Brain pericyte (primary cell): ENCODE measurements around the gene SKAP1.
"Not testable (repeated sequence)": the region's sequence is repeated elsewhere in the genome, so short reads cannot be mapped to it uniquely, and the experiment has no call there.

Source experiments
- DNase-seq: peaks from one replicate; pipeline ENCODE4 v3.0.0-alpha.2; 2012; ENCODE audit warnings: low read depth, low spot score

Gene SKAP1

DNA sequence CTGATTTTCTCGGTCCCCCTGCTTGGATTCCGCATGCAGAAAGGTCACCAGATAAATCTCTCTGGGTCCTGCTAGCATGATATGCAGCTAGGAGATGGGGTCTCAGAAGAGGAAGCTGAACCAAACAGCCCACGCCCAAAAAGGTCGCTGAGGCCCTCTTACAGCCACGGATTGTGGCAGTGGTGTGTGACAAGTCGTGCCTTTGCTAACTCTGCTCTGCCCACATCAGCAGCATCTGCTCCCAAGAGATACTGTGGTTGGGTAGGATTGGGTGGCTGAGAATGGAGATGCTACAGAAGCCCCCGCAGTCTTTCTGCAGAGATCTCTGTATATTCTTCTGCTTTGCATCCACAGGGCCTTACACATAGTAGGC lies 15.2 kb upstream of the SKAP1 start:
- DNase-seq, result no peak

DNA sequence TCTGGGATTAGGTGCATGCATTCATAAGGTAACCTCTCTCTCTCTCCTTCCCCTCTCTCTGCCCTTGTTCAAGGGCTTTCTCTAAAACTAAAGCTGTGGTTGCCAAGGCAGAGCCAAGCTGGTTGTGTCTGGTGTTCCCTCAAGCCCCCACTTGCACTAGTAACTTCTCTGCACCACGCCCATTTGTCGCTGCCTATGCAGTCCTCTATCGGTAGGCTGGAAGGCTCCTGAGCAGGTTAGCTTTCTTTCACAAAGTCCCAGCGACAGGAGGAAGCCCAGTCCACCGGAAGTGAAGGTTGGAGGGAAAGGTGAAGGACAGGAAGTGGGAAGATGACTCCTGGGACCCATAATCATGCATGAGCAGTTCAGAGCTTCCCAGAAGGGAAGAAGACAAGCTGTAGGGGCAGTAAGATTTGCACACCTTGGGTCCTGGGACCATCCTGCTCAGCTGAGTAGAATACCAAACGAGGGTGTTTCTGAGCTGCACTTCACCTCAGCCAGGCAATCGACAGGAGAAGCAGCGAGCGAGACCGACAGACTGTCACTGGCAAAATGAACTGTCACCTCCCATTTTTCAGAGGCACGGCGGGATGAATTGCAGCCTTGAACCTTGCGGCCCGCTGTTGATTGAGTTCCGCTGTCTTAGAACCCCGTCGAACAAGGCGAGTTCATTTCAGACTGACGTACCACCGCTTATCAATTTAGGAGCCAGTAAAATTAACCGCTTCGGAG lies 14.7 kb upstream of the SKAP1 start:
- no peak for DNase-seq

DNA sequence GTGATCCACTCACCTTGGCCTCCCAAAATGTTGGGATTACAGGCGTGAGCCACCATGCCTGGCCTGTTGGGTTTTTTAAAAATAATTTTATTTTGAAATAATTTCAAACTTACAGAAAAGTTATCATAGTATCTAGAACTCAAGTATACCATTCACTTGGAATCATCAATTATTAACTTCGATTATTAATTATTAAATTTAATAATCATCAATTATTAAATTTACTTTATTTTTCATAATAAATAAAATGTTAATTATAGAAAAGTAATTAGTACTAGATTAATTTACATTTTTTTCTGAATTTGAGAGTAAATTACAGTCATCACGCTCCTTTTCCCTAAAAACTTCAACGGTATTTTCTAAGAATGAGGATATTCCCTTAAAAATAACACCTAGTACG lies 13.7 kb upstream of the SKAP1 start:
- DNase-seq, result no peak

DNA sequence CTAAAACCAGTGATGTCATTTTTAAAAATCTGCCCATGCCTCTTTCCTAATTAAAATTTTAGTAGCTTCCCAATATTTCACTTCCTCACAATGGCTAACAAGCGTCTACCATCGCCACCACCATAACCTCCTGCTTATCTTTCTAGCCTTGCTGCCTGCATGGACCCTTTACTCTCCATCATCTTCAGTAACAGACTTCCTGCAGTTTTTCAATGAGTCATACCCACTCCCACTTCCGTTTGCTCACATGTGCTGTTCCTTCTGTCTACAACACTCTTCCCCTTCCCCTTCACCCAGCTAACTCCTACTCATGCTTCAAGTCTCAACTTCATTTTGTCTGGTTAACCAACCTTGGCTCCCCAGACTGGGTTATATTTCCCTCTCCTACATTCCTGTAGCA lies 12.8 kb upstream of the SKAP1 start:
- DNase-seq, result no peak

DNA sequence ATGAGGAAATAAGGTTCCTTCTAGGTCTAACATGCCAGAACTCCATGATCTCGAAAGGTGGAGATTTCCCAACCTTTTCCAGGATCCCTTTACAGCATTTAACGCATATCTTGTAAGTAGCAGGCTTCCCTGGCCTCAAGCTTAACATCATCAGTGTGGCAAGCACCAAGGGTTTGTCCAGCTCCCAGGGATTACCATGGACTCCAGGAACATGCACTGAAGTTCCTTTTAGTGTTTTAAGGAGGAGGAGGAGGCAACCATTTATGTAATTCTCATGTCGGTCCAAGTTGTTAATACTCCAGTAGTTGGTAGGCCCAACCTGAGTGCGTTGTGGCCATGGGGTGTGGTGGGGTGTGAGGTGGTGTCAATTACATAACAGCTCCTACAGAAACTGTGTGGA lies 11.8 kb upstream of the SKAP1 start:
- no peak for DNase-seq

DNA sequence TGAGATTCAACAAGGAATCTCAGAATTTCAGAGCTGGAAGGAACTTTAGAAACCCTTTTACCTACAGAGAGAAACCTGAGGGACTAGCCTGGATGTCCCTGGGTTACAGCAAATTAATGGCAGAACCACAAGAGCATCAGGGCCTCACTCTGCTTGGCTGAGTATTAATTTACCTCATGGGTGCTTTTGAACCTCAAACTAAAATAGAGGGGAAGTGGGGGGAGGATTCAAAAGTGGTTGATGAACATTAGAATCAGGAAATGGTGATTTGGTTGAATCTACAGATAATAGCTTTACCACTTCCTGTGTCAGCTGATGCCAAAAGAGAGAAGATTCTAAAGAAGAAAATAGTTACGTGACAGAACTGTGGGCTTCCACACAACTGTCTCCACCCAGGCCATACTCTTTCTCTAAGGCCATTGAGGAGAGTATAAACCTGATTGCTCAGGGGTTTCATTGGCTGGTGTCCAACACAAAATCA lies 11.3 kb upstream of the SKAP1 start:
- no peak for DNase-seq

DNA sequence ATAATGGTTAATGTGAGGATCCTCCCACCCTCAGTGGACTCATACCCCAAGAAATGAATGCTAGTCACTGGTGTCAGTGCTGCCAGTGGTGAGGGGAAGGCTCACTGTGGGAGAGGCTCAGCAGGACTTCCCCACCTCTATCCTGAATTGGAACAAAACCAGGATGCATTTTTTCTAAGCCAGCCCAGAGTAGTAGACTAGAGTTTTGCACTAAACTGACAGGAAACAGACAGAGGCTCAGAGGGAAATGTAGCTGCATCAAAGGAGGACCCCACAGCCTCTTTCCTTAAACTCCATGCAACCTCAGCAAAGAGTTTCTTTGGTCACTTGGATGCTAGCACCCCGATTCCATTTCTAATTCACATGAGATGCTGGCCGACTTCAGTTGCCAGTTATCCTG lies 10.7 kb upstream of the SKAP1 start:
- DNase-seq, result no peak

DNA sequence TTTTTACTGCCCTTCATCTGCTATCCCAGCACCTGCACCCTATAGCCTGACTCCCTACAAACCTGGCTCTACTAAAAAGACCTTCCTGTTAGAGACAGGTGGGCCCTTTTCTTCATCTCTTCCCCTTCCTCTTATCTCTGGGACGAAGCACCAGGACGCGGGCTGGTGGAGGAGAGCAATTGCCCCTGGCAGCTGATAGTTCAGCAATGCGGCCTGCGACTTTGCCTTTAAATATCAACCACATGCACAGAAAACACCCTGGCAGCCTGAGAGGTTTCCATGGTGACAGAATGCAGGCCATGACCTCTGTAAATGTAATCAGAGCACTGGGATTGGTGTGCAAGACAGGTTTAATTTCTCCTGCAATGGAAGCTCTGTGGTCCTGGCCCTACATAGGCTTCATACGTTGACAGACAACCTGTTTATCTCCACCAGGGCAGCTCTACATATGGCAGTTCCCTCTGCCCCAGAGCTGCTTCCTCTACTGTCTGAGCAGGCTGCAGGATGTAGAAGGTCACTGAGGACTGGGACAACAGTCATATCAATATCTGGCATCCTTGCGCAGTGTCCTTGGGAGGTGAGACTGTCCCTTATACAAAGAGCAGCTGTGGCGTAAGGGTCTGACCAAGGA lies 10.0 kb upstream of the SKAP1 start:
- no peak for DNase-seq

DNA sequence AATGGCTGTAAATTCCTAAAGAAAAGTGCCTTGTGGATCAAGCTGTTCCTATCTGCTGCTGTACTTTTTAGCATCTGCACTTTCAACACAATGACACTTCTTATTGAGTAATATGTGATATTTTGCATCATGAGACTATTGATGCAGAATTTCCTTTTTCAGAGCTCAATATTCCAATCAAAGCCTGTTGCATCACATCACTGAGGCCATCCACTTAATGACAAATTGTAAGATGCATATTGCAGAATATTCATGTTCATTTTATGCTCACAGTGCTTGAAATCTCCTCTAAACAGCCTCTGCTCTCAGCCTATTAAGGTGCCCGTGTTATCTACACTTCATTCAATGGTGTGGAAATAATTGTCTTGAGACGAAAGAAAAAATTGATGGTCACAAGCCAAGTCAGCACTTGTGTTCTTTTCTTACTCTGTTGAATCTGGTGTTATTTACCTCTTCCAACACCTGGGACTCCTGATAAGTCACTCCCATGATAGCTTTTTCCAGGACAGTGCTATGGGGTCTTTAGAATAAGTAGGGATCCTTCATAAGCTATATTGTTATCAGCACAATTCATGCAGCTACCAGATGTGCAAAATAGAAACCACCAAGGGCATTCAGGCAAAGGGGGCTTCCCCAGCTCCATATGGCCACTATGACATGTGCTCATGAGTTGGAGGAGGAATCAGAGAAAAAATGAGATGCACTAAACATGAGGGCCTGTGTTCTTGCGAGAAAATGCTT lies 9.3 kb upstream of the SKAP1 start:
- no peak for DNase-seq

DNA sequence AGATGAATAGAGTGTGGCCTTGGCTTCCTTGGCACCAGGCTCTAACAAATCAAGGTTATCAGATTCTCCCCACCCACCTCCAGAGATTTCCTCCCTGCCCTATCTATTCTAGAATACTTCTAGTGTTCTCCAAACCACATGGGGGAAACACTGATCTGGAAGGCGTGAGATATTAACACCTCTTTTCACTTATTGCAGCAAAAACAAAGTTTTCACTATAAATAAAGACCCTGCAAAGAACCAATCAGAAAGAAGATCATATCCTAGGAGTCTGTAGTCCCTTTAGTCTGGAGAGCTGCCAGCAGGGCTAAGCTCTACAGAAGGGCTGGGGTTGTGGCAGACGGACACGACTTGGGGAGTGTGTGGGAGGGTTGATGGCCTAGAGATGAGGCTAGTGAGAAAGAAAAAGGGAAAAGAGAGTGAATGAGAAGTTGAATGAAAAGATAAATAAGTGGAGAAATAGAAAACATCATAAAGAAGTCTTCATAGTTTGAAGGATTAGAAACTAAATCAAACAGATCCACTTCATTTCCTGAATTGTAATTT lies 8.6 kb upstream of the SKAP1 start:
- DNase-seq, result no peak

DNA sequence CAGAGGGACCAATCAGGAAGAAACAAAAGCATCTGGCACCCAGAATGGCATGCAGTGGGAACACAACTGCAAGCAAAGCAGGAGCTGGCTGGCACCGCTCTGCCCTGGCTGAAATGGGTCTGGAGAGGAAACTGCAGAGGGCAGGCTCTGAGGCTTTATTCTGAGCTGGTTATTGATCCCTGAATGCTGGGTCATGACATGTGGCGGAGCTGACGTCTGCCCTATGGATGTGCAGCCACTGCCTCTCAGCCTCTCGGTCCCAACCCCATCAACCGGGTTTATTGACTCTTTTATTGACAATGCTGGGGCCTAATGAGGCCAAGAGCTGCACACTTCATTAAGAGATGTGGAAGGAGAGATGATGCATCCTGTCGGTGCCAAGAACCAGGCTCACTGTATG lies 3.9 kb upstream of the SKAP1 start:
- DNase-seq, result no peak

DNA sequence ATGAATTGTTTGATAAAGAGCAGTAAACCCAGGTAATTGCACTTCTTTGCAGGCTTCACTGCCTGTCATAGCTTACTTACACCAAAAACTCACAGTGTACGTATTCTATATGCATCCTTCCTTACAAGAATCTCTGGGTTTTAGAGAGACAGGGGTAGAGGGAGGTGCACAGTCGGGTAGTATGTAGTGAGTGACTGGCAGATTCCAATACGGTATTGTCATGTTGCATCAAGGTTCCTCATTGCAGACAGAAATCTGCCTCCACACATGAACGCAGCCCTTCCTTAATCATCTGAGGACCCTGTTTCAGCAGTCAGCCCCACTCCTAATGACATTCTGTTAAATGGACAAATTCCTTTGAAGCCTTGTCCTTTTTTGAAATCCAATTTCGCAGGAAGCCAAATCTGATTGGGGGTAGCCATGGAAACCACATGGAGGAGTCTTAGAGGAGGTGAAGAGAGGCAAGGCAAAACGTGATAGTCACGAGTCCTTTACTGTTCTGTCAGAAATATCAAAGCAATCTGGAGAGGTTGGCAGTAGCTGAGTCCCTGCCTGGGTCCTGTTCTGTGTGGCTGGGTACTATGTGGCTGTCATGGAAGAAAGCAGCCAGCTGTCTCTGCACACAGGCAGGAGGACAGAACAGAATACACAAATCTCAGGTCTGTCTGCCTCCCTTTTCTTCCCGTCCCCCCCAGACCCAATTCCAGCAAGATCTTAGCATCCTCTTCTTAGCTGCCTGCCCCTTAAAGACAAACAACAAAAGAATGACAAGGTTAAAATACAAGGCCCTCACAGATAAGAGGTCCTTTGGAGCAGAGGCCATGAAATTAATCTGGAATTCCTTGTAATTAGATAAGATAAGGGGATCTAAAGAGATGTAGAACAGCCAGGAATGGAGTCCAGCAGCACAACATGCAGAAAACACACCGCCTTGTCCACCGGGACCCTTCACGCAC lies 3.1 kb upstream of the SKAP1 start:
- no peak for DNase-seq

DNA sequence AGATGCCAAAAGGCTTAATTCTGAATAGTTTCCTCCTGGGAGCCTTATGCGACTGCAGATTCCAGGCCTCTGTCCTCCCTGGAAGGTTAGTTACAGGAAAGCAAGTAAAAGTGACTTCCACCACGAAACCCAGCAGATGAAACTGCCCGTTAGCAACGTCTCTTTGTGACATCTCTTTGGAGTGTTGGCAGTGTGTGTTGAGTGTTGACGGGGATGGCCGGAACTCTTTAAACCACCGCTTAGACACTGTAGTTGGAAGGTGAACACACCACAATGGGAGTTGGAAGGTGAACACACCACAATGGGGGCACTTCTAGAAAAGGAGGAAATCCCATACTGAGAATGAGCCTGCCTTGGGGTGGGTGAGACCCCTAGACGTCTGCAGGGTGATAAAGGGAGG lies 858 bp downstream of the SKAP1 start:
- no peak for DNase-seq

DNA sequence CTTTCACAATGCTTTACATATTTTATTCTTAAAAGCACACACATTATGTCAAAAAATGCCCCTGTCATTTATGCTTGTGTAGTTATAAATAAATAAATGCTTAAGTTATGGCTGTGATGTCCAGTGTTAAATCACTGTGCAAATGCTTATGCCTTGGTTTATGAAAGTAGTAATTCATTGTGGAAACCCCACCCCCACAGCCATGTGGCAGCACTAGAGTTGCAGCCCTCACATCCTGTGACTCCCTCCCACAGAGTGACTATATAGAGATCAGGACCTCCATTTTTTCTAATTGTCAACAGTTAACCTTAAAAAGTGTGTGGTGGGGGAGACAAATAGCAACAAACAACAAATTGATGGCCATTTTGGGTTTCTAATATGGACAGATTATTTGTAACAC lies 2.4 kb downstream of the SKAP1 start:
- no peak for DNase-seq

DNA sequence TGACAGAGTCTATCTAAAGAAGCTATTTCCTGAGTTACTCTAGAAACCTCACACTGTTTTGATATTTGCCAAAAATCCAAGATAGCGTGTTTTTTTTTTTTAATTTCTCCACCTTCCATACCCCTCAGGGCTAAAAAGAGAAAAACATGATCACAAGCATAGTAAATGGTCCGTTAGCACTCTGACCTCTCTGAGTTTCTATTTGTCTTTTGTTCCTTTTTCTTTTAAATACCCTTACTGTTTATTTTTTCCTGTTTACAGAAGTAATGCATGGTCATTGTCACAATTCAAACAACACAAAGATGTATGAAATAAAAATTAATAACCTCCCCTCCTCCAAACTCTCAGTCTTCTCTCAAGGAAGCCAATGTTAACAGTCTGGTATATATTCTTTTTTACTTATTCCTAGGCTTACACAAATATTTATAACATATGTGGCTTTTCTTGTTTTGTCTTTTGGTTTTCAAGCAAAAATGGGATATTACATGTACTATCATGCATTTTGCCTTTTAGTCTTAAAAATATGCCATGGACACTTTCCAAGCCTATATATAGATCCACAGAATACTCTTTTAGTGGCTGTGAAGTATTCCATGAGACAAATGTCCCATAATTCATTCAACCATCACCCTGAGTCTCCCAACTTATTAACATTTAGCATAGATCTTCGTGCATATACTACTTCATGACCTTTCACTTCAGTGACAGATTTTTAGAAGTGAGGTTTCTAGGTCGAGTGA lies 3.1 kb downstream of the SKAP1 start:
- no peak for DNase-seq

DNA sequence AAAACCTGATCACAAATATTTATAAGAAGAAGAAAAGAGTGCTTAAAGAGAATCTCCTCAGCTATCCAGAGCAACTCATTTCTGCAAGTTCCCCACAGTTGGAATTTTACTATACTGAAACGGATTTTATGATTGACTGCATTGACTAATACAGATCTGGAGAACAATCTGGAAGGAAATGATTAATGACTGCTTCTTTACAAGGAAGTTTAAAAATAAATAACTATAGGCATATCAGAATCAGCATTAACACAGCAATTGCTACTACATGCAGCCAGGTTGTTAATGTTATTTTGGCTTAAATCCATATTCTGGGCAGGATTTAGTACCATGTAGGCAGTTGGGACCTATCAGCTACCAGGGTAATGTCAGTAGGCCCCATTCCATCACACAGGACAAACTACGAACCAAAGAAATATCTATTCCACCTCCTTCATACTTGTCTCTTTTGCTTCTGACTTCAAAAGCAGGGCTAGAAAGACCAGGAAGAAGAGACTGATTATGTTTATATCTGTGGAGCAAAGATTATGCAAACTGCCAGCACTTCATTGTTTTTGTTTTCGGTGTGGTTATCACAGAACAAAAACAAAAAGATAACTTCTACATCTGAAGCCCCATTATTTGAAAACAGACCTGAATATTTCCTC lies 3.9 kb downstream of the SKAP1 start:
- DNase-seq, result no peak

DNA sequence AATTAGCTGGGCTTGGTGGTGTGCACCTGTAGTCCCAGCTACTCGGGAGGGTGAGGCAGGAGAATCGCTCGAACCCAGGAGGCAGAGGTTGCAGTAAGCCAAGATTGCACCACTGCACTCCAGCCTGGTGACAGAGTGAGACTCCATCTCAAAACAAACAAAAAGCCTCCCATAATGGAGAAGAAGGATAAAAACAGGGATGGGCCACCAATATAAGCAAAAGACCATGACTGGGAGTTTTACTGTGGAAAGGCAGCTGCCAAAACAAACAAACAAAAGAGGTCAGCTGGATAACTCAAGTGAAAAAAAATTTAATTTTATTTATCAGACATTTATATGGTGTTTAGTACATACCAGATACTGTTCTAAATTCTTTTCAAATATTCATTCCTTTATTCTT lies 8.0 kb downstream of the SKAP1 start:
- DNase-seq, result not testable (repeated sequence)

DNA sequence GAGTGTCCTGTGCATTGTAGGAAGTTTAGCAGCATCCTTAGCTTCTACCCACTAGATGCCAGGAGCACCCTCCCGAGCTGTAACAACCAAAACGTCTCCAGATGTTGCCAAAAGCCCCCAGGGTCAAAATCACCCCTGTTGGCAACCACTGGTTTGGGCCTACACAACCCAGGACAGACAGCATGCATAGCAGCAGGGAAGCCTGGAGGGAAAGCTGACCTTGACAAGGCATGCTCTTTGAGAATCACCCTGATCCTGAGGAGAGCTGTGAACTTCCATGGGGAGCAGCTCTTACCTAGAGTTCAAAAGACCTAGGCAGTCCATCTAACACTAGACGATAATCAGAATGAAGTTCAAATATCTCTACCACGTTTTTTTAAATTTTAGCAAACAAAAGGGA lies 9.2 kb downstream of the SKAP1 start:
- DNase-seq, result no peak

DNA sequence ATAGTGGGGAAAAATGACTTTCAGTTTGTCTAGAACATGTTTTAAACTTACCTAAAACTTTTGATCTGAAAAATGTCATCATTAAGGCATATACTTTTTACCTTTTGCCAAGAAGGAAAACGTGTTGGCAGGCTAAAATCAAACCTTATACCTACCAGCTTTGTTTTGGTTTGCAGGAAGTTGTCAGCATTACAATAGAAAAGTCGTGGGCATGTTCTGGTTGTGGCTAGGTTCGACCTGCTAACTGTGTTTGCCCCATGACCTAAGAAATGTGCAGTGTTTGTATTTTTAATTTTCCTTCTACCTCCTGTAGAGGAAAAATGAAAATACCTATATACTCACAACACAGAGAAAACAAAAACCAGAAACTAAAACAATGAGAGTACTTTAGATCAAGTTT lies 13.0 kb downstream of the SKAP1 start:
- no peak for DNase-seq
